Endothelial cell of umbilical vein (primary cell): ENCODE results near the gene ATF7IP.

ENCODE experiments used
- EZH2 ChIP-seq: IDR thresholded peaks from 2 replicates; pipeline ENCODE4 v1.6.1; 2012; ENCODE audit warnings: borderline replicate concordance, low read depth, mild to moderate bottlenecking, moderate library complexity, low read length, inconsistent platforms; ENCODE audit not compliant: severe bottlenecking
- JUN ChIP-seq: IDR thresholded peaks from 2 replicates; pipeline ENCODE4 v1.6.1; 2011; ENCODE audit warnings: borderline replicate concordance, low read depth; ENCODE audit not compliant: insufficient read length, insufficient read depth
- MAX ChIP-seq: IDR thresholded peaks from 2 replicates; pipeline ENCODE4 v1.6.1; 2011; ENCODE audit not compliant: insufficient read depth, insufficient read length
- POLR2A ChIP-seq: IDR thresholded peaks from 2 replicates; pipeline ENCODE4 v1.6.1; 2012; ENCODE audit warnings: low read depth, mild to moderate bottlenecking, control low read depth, low read length
- POLR2AphosphoS5 ChIP-seq: IDR thresholded peaks from 2 replicates; pipeline ENCODE4 v1.6.1; 2012; ENCODE audit warnings: low read depth, mild to moderate bottlenecking, control low read depth, low read length, moderate library complexity; ENCODE audit not compliant: insufficient read depth
- TF ChIP-seq, protein P1 (sequence below), 2 donors: IDR thresholded peaks; 1 replicate in 1 of 2; 2 replicates in 1 of 2; pipeline ENCODE4 v1.5.1; 2011; ENCODE audit warnings: low read length in 2 of 2, mild to moderate bottlenecking in 2 of 2, moderate library complexity in 2 of 2, control low read depth in 1 of 2, inconsistent platforms in 1 of 2, low read depth in 1 of 2; ENCODE audit not compliant: insufficient read depth in 1 of 2; ENCODE audit errors: extremely low read depth in 1 of 2

GRCh38 chr12:14340371-14340770 is 25.1 kb upstream of the ATF7IP start:
- TF ChIP-seq, protein P1, sequence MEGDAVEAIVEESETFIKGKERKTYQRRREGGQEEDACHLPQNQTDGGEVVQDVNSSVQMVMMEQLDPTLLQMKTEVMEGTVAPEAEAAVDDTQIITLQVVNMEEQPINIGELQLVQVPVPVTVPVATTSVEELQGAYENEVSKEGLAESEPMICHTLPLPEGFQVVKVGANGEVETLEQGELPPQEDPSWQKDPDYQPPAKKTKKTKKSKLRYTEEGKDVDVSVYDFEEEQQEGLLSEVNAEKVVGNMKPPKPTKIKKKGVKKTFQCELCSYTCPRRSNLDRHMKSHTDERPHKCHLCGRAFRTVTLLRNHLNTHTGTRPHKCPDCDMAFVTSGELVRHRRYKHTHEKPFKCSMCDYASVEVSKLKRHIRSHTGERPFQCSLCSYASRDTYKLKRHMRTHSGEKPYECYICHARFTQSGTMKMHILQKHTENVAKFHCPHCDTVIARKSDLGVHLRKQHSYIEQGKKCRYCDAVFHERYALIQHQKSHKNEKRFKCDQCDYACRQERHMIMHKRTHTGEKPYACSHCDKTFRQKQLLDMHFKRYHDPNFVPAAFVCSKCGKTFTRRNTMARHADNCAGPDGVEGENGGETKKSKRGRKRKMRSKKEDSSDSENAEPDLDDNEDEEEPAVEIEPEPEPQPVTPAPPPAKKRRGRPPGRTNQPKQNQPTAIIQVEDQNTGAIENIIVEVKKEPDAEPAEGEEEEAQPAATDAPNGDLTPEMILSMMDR (IDR thresholded peaks at IDR 0.05; ENCODE audit: extremely low read depth in 1 of 2, insufficient read depth in 1 of 2, low read depth in 1 of 2, low read length in 2 of 2) = no peak
- no peak for TF ChIP-seq MAX
- TF ChIP-seq POLR2A = no peak
- TF ChIP-seq JUN = no peak
- no peak for TF ChIP-seq EZH2
- no peak for TF ChIP-seq POLR2AphosphoS5
